MM.1S (cell line): ENCODE data around the gene SMARCD3.

Source experiments
- EZH2 ChIP-seq: fragments of 300-600 bp; sonication (generic); optimal IDR thresholded peaks from 2 replicates; pipeline ENCODE3; 2017; ENCODE audit warnings: low read depth, mild to moderate bottlenecking, antibody characterized with exemption, low read length, mixed read lengths
- EZH2phosphoT487 ChIP-seq: fragments of 300-600 bp; sonication (generic); IDR thresholded peaks from 2 replicates; pipeline ENCODE4 v1.6.1; 2018; ENCODE audit warnings: antibody characterized with exemption, low read length
- TF ChIP-seq, protein P1 (sequence below): fragments of 300-600 bp; sonication (generic); IDR thresholded peaks from 2 replicates; pipeline ENCODE4 v1.5.1; 2016; ENCODE audit warnings: antibody characterized with exemption, low read length, mixed read lengths

DNA sequence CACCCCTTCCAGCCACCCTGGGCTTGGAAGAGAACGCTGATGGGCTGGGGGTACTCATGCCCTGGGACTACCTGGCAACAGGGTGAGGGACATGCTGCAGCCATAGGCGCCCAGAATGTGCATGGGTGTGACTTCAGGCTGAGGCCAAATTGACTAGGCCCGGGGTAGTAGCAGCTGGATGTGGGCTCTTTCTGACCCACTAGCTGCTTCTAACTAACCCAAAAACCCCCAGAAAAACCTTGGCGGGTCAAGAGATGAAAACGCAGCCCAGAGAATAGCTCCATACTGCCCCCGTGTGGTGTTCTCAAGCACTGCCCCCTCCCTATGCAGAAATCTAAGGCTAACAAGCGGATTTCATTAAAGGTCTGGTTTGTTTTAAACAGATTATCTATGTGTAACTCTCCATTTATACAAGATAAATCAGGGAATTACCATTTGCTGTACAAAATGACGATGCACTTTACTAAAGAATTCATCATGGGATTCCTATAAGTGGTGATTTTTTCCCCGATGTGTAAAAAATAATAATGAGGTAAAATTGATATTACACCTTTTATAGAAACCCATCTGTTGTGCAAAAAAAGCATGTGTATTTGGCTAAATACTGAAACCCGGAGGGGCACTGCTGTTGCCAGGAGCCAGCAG is 4.2 kb downstream of the SMARCD3 start:
- TF ChIP-seq, protein P1, sequence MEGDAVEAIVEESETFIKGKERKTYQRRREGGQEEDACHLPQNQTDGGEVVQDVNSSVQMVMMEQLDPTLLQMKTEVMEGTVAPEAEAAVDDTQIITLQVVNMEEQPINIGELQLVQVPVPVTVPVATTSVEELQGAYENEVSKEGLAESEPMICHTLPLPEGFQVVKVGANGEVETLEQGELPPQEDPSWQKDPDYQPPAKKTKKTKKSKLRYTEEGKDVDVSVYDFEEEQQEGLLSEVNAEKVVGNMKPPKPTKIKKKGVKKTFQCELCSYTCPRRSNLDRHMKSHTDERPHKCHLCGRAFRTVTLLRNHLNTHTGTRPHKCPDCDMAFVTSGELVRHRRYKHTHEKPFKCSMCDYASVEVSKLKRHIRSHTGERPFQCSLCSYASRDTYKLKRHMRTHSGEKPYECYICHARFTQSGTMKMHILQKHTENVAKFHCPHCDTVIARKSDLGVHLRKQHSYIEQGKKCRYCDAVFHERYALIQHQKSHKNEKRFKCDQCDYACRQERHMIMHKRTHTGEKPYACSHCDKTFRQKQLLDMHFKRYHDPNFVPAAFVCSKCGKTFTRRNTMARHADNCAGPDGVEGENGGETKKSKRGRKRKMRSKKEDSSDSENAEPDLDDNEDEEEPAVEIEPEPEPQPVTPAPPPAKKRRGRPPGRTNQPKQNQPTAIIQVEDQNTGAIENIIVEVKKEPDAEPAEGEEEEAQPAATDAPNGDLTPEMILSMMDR: peak; percentile 99
- TF ChIP-seq EZH2phosphoT487: no peak
- TF ChIP-seq EZH2: no peak
